ENCODE data around the gene SMPD3.

- TF ChIP-seq CTCF (IDR thresholded peaks at IDR 0.05) (no peak), POLR2AphosphoS5 (IDR thresholded peaks at IDR 0.05; ENCODE audit: low read depth, low read length) (no peak), SIN3A (IDR thresholded peaks at IDR 0.05; ENCODE audit: borderline replicate concordance, insufficient read depth, low read depth, low read length) (no peak), REST (IDR thresholded peaks at IDR 0.05; ENCODE audit: insufficient read depth in 1 of 2, low read depth in 2 of 2, low read length in 1 of 2) (no peak), TCF7L2 (IDR thresholded peaks at IDR 0.05; ENCODE audit: low read depth, low read length) (no peak)
Observed at GRCh38 chr16:68492151-68492542, 43.8 kb upstream of the SMPD3 start.
